Measurements from ENCODE around the gene LIPA.

LIPA gene

DNA sequence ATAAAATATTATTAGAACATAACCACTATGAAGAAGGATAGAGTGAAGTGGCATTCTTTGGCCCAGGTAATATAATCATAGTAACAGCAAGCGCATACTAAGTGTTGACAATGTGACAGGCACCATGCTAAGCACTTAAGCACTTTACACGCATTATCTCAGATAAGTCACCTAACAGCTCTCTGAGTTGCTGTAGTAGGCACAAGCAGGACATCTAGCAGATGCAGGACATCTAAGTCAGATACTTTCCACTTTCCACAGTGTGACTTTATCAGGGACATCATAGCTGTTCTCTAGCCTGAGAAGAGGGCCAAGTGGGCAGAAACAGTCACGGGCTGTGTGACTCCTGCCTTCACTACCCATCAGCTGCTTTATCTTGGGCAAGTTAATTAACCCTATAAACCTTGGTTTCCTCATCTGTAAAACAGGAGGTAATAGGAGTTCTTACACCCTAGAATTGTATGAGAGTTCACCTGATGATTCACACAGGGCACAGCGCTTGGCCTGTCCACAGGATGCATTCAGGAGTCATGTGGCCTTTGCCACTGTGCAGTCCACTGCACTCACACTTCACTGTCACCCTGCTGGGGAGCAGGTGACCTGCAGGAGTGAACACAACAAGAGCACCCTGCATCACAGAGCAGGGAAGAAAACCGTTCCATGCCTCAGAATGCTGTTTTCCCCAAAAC is 12.5 kb downstream of the LIPA start:
- no peak overlapping the region for H2AFZ ChIP-seq
- peaks cover 12% of the 10 kb centered on the region for H3K4me1 ChIP-seq
- H3K4me3 ChIP-seq (ENCODE audit: low read depth, low read length), result no peak overlapping the region
- no peak overlapping the region for H3K27ac ChIP-seq
- no peaks in the 10 kb centered on the region for H3K27me3 ChIP-seq (ENCODE audit: control insufficient read depth, insufficient read depth, low read length)
- TF ChIP-seq CTCF (IDR thresholded peaks at IDR 0.05), result no peak
- no peak overlapping the region for H3K9ac ChIP-seq
- H3K4me2 ChIP-seq (ENCODE audit: low read length), result no peak overlapping the region
- no peaks in the 10 kb centered on the region for H3K9me3 ChIP-seq (ENCODE audit: control insufficient read depth, low read length)
- no peaks in the 10 kb centered on the region for H3K79me2 ChIP-seq
- no peaks in the 10 kb centered on the region for H3K36me3 ChIP-seq (ENCODE audit: control insufficient read depth, insufficient read depth, low read length)

DNA sequence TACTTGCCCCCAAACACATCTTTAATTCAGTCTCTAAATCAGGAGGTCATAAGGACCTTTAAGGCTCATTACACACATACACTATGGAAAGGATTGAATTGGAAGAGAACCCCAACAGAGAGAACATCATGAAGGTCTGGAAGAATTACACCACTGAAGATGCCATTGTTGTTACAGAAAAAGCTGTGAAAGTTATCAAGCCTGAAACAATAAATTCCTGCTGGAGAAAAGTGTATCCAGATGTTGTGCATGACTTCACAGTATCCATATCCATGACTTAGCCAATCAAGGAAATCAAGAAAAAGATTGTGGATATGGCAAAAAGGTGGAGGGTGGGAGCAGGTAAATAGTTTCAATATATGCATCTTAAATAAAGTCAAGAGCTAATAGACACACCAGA is 13.7 kb downstream of the LIPA start:
- H3K27ac ChIP-seq, result no peak overlapping the region
- H3K4me2 ChIP-seq (ENCODE audit: low read length), result no peak overlapping the region
- no peak overlapping the region for H2AFZ ChIP-seq
- H3K9me3 ChIP-seq (ENCODE audit: control insufficient read depth, low read length), result no peaks in the 10 kb centered on the region
- H3K36me3 ChIP-seq (ENCODE audit: control insufficient read depth, insufficient read depth, low read length), result no peaks in the 10 kb centered on the region
- no peaks in the 10 kb centered on the region for H3K79me2 ChIP-seq
- H3K4me3 ChIP-seq (ENCODE audit: low read depth, low read length), result no peak overlapping the region
- H3K9ac ChIP-seq, result no peak overlapping the region
- peaks cover 16% of the 10 kb centered on the region for H3K4me1 ChIP-seq
- no peaks in the 10 kb centered on the region for H3K27me3 ChIP-seq (ENCODE audit: control insufficient read depth, insufficient read depth, low read length)
- no peak for TF ChIP-seq CTCF (IDR thresholded peaks at IDR 0.05)

DNA sequence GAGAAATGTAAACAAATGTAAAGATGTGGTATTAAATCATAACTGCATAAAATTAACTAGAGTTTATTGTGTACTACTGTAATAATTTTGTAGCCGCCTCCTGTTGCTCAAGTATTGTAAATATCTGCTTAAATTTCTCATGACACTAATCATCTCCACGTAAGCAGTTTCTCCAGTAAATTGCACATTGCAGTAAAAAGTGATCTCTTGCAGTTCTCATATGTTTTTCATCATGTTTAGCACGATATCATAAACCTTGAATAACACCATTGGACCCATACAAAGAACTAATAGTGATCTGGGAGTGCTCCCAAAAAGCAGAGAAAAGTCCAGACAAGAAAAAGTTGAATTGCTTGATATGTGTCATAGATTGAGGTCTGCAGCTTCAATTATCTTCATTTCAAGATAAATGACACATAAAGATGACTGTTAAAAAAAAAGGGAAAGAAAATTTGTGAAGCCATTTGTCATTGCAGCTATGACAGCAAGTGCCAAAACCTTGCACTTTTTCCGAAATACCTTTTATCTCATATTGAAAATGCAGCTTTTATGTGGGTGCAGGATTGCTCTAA is 15.3 kb downstream of the LIPA start:
- Histone ChIP-seq H3K9ac (no peak overlapping the region), H3K9me3 (ENCODE audit: control insufficient read depth, low read length) (no peaks in the 10 kb centered on the region), H3K4me1 (peaks cover 16% of the 10 kb centered on the region), H3K27me3 (ENCODE audit: control insufficient read depth, insufficient read depth, low read length) (no peaks in the 10 kb centered on the region), H2AFZ (no peak overlapping the region), H3K79me2 (no peaks in the 10 kb centered on the region), H3K36me3 (ENCODE audit: control insufficient read depth, insufficient read depth, low read length) (no peaks in the 10 kb centered on the region), H3K4me3 (ENCODE audit: low read depth, low read length) (no peak overlapping the region), H3K27ac (no peak overlapping the region), H3K4me2 (ENCODE audit: low read length) (no peak overlapping the region)
- no peak for TF ChIP-seq CTCF (IDR thresholded peaks at IDR 0.05)

DNA sequence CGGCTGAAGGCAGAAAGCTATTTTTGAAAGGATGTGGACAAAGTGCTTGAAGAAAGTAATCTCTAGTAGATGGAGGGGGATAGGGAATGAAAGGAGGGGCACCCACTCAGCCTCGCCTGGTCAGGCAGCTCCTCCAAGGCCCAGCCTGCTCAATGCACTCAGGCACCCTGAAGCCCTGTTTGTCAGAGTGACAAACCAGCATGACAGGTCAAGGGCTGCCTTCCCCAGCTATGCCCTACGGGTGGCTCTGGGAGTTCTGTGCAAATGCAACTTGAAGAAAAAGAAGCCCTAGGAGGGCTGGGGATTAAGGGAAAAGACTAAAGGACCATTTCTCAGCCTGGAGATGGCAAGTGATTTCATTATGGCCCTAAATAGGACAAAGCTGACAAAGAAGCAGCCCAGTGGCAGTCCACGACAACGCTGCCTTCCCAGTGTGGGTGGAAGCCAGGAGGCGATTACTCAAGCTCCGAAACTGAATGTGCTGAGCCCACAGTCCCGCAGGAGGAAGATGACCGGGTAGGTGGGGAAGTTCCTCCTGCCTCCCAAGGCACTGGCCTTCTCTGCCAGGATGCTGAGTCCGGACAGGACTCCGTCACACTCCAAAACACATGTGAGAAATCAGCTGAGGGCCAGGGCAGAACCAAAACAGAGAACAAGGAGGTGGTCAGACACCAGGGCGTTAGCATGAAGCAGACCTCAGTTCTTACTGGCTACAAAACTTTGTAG is 16.3 kb downstream of the LIPA start:
- Histone ChIP-seq H3K9ac (no peak overlapping the region), H3K27ac (peak overlapping the region; percentile 87), H3K9me3 (ENCODE audit: control insufficient read depth, low read length) (no peaks in the 10 kb centered on the region)

More for the DNA sequence above, 16.3 kb downstream of the LIPA start:
- Histone ChIP-seq H3K4me2 (ENCODE audit: low read length) (peak overlapping the region; percentile 32), H3K4me3 (ENCODE audit: low read depth, low read length) (no peak overlapping the region), H3K4me1 (peaks cover 16% of the 10 kb centered on the region), H3K79me2 (no peaks in the 10 kb centered on the region), H3K36me3 (ENCODE audit: control insufficient read depth, insufficient read depth, low read length) (no peaks in the 10 kb centered on the region), H2AFZ (peak overlapping the region; percentile 81), H3K27me3 (ENCODE audit: control insufficient read depth, insufficient read depth, low read length) (no peaks in the 10 kb centered on the region)
- TF ChIP-seq CTCF (IDR thresholded peaks at IDR 0.05), result no peak

Data from parathyroid adenoma (tissue), 2 donors.